HG03066 (cell line): ENCODE data around the gene AFDN.
"Not testable (repeated sequence)": the region's sequence is repeated elsewhere in the genome, so short reads cannot be mapped to it uniquely, and the experiment has no call there.

ENCODE experiments used
- ATAC-seq: cut with Tn5 transposase; IDR thresholded peaks from one replicate; pipeline ENCODE4 v1.9.1; 2021; ENCODE audit warnings: low read depth; ENCODE audit not compliant: unreplicated experiment

AFDN gene

GRCh38 chr6:167995302-167995701 is 168.6 kb downstream of the AFDN start:
- no peak for ATAC-seq

GRCh38 chr6:167995731-167996151 is 169.0 kb downstream of the AFDN start:
- no peak for ATAC-seq

DNA sequence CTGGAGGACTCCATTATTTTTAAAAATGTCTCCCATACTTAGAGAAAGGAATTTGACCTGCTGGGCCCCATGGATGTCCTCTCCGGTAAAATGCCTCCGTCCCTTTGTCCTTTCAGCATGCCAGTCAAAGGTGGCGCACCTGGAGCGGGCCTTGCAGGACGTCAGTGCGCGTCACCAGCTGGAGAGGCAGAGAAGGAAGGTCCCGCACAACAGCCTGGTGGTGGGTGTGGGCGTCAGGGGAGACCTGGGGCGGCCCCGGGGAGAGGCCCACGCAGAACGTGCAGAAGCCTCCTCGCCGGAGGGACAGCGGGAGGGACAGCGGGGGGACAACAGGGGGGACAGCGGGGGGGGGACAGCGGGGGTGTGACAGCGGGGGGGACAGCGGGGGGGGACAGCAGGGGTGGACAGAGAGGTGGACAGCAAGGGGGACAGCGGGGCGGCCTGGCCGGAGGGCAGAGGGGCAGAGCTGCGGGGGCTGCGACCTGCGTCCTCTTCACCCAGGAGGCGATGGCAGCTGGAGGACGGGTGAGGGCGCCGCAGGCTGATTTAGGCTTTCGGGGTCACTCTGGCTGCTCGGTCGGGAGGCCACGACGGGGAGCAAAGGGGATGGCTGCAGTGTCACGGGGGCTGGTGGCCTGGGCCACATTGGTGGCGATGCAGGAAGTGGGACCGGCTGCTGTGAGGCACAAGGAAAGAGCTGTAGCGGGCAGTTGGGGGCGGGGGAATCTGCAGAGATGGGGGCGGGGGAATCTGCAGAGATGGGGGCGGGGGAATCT is 169.9 kb downstream of the AFDN start:
- ATAC-seq: no peak

GRCh38 chr6:167997642-167998041 is 170.9 kb downstream of the AFDN start, which contains the start of gene KIF25:
KIF25 (plus strand) TSS chr6:167997671; CDS start chr6:168029586, 31,915 bp downstream.
- ATAC-seq: no peak

DNA sequence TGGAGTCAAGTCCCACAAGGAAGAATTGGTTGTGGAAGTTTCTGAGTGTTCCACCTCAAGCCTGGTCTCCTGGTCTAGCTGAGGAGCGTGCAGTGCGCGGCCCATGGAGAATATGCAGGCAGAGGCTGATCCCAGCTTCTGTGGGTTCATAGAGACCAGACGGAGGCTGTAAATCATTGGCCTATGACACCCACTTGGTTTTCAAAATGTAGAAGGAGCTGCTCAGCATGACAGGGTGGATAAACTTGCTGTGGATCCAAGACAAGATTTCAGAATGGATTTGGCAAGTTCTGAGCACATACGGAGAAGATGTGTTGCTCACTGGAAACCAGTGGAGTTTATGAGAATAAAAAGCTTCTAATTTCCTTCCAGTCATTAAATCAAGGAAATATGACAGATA is 171.5 kb downstream of the AFDN start:
- ATAC-seq: no peak

GRCh38 chr6:168000198-168001028 is 173.7 kb downstream of the AFDN start:
- ATAC-seq: no peak

DNA sequence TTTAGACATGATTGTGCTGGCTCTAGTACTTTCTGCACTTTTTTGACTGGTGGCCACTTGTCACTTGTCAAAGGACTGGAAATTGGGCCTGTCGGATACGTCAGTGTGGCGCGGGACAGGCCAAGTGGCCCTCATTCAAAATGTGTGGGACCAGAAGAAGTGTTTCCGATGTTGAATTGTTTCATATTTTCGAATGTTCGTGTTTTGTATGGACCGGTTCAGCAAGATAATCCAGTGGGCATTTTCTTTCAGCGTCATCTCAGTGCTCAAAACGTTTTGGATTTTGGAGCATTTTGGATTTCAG is 174.3 kb downstream of the AFDN start:
- no peak for ATAC-seq

DNA sequence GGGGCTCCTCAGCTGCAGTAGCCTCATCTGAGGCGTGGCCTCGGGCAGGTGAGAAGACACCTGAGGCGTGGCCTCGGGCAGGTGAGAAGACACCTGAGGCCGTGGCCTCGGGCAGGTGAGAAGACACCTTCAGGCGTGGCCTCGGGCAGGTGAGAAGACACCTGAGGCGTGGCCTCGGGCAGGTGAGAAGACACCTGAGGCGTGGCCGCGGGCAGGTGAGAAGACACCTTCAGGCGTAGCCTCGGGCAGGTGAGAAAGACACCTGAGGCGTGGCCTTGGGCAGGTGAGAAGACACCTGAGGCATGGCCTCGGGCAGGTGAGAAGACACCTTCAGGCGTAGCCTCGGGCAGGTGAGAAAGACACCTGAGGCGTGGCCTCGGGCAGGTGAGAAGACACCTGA is 174.8 kb downstream of the AFDN start:
- ATAC-seq: not testable (repeated sequence)

DNA sequence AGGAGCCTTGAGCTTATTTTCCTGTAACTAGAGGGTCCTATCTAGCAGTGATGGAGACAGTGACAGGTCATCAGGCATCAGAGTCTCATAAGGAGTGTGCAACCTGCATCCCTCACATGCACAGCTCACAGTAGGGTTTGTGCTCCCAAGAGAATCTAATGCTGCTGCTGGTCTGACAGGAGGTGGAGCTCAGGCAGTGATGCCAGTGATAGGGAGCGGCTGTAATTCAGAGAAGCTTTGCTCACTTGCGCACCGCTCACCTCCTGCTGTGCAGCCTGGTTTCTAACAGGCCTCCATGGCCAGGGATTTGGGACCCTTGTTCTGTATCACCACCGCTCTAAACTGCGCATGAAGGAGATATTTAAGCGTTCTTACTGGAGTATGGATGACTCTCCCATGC is 176.1 kb downstream of the AFDN start:
- ATAC-seq: no peak

DNA sequence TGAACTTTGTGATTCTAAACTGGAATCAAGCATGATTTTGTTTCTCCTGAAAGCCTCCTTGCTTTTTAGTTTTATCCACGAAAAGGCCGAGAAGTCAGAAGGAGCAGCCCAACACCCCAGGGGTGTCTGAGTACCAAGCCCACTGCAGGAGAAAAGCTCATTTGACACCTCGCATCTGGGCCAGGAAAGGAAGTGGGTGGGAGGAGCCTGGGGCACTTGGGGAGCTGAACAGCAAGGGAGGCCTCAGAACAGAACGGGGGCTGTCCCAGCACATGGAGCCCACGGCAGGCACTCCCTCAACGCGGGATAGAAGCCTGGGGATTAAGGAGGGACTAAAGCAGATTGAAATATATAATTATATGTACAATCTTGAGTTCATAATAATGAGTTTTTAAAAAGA is 177.3 kb downstream of the AFDN start:
- ATAC-seq: no peak

GRCh38 chr6:168004945-168005344 is 178.2 kb downstream of the AFDN start:
- ATAC-seq: no peak

DNA sequence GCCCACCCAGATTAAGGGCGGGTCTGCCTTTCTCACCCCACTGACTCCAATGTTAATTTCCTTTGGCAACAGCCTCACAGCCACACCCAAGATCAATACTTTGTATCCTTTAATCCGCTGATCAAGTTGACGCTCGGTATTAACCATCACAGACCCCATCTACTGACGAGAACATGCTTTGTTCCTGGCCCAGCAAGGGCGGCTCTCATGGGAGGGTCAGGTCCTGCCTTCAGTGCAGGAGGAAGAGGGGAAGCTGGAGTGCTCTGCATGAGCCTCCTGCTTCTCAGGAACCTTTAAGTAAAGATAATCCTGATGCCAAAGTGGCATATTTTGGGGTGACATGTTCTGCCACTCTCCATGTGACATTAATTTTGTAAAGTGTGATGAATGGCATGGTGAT is 179.1 kb downstream of the AFDN start:
- ATAC-seq: no peak

GRCh38 chr6:168007592-168008338 is 181.1 kb downstream of the AFDN start:
- no peak for ATAC-seq

- ATAC-seq: no peak
These were observed 182.6 kb downstream of the AFDN start for GRCh38 chr6:168009331-168009730.

GRCh38 chr6:168011291-168011690 is 184.6 kb downstream of the AFDN start:
- ATAC-seq: no peak

DNA sequence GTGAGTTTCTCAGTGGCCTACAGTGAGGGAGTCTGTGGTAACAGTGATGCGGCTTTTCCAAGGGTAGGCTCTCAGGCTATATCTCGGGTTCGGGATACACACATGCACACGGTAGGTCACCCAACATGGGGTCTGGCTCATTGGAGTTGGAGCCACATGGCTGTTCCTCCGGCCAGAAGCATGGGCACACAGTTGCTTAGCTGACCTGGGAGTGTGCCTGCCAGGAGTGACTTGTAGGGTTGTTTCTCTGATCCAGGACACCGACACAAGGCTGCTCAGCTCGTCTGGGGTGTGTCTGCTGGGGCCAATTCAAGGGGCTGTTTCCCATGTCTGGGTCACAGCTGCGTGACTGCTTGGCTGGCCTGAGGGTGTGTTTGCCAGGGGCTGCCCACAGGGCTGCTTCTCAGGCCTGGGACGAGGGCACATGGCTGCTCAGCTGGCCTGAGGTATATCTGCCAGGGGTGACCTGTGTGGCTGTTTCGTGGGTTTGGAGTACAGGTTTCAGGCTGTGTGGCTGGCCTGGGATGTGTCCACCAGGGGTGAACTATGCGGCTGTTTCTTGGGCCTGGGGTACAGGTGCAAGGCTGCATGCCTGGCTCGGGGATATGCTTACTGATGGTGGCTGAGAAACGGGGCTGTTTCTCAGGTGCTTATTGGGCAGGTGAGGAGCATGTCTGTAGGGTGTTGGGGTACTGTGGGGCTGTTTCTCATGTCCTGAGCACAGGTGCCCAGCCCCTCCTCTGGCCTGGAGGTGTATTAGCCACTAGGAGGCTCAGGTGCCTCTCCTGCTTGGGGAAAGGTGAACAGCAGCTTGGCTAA is 185.9 kb downstream of the AFDN start:
- ATAC-seq: no peak

DNA sequence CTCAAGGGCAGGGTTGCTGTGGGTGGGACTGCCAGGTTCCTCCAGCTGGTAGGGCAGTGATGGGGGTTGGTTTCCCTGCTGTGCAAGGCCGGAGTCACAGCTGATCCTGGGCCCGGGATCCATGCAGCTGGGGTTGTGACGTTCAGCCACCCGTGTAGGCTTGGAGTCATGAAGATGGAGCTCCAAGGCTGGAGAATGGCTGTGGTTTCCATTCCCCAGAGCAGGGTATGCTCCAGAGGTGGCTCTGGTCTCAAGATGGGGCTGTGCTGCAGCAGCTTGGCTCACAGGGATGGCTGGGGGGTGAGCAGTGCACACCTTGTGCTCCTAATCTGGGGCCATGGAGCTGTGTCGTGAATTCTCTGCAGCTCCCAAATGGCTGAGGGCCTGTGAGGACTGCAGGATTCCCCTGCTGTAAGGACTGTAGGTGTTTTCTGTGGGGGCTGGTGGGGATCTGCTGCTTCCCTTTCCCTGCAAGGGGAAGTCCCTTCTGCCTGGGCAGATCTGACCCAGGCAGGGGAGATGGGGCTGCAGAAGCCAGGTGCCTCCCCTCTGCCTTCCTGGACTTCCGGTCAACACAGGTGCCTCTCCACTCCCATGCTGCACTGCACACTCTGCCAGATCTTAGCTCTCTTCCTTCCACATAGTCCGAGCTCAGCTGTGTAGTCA is 186.7 kb downstream of the AFDN start:
- ATAC-seq: no peak

- ATAC-seq: no peak
These were observed 187.7 kb downstream of the AFDN start for GRCh38 chr6:168014428-168014827.

DNA sequence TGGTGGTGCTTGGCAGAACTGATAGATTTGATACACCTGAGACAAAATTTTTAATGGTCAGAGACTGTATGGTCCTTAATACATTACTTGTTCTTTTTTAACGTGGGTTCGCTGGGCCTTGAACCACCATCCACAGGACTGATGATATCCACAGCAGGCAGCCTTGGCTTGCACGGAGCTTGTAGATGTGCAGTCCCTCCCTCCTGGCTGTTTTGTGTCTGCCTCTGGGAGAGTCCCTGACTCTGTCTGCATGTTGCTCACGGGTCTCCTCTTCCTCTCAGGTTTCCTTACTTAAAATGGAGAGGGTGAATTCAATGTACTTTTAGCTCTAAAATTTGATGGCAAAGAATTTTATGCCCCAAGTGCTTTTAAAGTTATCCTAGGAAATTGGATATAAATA is 188.3 kb downstream of the AFDN start:
- ATAC-seq: no peak
